HG03460 (cell line): ENCODE measurements around the gene CEP78.

Experiments used
- ATAC-seq: cut with Tn5 transposase; IDR thresholded peaks from one replicate; pipeline ENCODE4 v1.9.1; 2021; ENCODE audit not compliant: unreplicated experiment

The CEP78 gene

DNA sequence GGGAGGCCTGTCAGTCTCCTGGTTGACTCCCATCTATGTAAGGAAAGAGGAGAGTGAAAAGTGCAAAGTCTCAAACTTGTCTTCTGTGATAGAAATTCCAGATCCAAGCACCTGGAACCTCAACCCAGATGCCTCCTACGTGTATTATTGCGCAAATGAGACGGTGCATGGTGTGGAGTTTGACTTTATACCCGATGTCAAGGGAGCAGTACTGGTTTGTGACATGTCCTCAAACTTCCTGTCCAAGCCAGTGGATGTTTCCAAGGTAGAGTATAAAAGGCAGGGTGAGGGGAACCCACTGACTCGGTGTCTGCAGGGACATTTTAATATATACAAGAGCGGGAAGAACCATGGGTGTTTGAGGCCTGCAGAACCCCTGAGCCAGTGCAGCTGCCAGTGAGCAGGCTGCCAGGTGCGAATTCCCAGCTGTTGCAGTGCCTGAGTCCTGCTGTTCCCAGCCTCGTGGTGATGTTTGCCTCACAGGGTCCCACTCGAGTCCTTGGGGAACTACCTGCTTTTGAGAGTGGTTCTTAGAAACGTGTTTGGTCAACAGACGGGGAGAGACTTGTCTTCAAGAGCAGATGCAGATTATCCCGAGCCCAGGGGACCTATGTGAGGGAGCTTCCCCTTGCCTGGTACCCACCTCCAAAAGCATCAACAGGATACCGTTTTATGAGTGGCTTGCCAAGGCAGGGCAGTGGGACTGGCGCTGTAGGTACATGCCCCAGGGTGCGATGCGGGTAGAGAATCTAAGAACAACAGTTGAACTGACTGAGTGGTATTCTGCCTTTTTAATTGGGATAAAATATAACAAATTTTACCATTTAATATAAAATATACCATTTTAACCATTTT is 70.6 kb downstream of the CEP78 start:
- ATAC-seq = no peak

DNA sequence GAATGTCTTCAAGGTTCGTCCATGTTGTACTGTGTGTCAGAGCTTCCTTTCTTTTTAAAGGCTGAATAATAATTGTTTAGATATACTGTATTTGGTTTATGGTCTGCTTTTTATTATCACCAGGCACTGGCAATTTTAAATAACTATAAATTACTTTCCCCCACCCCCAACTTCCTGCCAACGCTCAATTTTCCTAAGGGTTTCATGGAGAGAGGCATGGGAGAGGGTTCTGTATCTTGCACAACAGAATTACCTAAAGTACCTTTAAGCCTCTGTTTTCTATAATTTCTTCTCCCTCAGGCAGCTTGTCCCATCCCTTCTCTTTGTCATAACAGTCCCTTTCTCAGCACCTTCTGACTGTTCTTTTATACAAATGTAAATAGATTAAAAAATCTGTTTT is 71.5 kb downstream of the CEP78 start:
- no peak for ATAC-seq

DNA sequence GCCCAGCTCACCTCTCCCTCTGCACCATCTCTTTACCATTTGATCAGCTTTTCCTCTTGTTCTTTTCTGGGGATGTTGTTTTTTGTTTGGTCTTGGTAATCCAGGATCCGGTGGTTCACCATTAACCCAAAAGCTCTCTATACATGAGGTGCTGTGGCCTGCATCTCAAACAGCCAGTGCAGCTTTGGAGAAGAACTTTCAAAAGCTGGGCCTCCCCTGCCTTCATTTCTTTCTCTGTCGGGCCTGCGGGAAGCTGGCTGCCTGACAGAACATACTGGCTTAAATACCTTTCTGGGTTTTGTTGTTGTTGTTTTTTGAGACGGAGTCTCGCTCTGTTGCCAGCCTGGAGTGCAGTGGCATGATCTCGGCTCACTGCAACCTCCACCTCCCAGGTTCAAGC is 73.2 kb downstream of the CEP78 start:
- ATAC-seq = no peak

DNA sequence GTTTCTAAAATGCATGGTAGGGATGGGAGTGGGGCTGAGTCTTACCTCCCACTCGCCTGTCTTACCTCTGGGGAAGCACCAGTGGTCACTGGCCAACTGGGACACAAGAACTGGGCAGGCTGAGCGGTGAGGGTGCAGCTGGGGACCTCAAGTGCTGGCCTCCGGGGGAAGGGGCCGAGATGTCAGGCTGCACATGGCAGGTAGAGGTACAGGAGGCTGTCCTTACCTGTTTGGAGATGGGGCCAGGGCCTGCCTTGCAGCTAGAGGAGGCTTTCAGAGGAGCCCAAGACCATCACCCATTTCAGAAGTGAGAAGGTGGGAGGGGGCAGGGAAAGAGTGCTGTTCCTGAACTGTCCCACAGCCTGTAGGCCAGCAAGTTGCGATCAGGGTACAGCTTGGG is 75.2 kb downstream of the CEP78 start:
- no peak for ATAC-seq

DNA sequence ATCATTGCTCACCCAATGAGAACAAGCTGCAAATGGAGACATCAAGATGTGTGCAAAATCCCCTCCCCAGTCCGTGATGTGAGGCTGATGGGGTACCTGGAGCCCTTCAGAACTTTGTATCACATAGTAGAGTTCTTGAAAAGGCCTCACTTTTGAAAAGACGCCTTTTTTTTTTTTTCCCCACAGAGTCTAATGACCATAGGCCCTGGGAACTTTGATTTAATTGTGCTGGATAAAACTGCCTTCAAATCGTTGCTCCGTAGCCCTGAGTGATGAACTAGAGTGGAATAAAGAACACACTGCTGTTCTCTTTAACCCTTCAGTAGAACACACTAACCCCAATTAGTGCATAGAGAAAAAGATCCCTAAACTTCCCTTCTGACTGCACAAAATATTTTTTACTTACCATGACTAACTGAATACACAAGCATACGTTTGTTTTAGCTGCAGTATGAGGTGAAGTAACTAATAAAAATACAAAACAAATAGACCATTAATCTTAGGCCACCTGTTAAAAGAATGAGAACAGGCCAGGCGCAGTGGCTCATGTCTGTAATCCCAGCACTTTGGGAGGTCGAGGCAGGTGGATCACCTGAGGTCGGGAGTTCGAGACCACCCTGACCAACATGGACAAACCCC is 76.1 kb downstream of the CEP78 start:
- no peak for ATAC-seq

DNA sequence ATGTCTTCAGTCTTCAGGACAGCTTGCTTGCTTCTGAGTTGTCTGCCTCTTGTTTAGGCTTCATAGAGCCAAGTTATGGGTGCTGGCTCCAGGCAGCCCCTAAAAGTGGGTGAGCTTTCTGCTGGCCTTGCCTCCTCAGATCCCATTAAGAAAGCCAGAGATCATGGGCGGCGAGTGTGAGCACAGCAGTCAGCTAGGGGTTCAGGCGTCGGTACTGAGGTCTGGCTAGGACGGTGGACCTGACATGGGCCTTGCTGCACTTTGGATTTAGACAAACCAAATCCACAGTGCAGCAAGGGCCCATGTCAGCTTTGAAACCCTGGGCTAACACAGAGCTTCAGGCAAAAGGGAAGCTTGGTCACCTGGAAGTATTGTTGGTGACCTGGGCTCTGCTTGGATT is 78.7 kb downstream of the CEP78 start:
- no peak for ATAC-seq

DNA sequence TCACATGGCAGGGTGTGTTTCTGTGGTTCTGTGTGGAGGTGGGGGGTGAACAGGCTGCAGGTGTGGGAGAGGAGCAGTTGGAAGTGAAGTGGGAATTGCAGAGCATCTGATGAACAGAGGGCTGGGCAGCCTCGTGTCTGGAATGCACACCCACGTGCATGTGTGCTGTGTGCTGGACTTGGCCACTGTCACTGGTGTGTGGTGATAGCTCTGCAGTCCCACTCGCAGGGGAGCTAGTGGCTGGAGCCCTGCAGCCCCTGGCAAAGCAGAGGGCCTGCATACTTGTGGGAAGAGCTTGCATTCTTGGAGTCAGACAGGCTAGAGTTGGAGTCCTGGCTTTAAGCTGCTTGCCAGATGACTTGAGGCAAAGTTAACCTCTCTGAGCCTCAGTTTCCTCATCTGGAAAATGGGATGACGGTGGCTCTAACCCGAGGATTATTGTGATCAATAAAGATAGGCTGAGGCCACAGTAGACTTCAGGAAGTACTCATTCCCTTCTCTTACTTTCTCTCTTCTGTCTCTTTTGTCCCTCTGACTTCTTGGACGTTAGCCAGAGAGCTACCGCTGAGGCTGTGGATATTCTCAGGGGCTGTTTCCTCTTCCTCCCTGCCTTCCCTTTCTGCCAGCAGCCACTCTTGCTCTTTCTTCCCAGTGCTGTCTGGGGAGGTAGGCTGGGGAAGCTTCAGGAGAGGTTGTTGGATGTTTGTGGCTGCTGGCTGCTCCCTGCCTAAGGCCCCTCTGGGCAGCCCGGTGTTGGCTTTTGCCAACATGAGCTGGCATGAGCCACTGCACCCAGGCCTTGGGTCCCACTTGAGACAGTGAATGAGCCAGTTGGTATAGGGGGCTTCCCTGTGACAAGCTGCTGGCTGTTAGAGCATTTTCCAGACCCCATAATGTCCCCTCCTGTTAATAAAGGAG is 79.3 kb downstream of the CEP78 start:
- ATAC-seq = no peak

DNA sequence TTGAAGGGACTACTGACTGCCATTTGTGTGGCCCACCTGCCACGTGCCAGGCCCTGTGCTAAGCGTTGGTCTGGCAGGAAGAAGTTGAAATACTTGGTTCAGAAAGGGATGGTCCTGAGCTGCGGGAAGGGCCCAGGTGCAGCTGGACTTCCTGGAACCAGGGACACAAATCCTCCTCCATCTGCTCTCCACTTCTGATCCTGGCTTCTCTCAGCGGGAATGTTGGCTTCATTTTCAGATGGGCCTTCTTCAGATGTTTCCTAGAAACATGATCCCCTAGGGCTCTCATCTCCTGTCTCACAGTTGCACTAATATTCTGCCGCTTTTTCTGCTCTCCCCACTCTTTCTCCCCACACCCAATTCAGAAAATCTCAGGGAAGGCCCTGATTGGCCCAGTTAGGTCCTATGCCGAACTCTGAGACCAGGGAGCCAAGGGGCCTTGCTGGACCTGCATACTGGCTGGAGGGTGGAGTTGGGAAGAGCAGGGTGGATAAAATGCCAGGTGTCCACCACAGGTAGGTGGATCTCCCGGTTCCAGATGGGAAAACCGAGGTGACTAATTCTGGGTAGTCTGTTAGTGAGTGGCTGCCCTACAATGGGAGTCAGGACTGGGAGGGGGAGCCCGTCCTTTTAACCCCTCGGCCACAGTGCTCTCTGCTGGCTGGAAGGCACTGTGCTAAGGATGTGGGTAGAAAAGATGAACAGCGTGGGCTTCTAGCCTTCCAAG is 80.5 kb downstream of the CEP78 start:
- no peak for ATAC-seq

DNA sequence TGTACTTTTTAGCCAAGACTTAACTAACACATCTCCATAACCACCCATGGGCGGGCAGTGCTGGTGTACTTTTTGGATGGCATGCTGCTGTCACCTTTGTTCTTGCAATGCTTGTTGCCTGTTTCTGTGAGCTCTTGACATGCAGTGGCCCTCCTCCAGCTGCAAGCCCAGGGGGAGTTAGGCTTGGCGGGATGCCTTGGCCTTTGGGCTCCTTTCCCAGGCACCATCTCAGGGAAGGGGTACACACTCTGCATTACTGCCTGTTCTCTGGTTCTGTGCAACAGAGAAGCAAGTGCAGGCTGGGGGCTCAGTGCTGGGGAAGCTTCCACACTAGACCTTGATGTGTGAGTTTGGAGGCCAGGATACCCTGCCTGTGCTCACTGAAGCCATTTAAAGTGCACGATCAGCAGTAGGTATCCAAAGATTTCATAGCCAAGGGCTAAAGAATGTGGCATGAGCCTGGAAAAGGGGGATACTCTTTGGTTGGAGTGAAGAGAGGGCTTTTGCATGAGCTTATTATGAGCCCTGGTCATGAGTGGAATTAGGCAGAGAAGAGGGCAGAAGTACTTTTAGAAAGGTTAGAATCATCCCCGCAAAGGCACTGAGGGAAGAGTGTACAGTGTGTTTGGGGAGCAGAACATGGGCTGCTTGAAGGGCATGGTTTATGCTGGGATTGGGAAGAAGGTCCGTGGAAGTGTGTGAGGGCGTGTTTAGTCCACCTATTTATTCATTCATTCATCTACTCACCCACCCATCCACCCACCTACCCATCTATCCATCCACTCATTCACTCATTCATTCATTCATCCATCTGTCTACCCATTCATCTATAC is 83.5 kb downstream of the CEP78 start:
- no peak for ATAC-seq

DNA sequence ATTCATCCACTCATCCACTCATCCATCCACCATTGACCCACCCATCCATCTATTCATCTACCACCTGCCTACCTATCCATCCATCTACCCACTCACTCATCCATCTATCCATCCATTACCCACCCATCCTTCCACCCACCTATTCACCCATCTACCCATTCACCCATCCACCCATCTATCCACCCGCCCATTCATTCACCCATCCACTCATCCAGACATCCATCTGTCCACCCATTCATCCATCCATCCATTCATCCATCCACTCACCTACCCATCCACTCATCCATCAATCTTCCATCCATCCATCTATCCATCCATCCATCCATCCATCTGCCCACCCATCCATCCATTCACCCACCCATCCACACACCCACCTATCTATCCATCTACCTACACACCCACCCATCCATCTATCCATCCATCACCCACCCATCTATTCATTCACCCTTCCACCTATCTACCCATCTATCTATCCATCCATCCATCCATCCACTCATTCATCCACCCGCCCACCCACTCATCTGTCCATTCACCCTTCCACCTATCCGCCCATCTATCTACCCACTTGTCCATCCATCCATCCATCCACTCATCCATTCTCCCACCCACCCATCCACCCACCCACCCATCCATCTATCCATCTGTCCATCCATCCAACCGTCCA is 84.3 kb downstream of the CEP78 start:
- ATAC-seq = no peak

DNA sequence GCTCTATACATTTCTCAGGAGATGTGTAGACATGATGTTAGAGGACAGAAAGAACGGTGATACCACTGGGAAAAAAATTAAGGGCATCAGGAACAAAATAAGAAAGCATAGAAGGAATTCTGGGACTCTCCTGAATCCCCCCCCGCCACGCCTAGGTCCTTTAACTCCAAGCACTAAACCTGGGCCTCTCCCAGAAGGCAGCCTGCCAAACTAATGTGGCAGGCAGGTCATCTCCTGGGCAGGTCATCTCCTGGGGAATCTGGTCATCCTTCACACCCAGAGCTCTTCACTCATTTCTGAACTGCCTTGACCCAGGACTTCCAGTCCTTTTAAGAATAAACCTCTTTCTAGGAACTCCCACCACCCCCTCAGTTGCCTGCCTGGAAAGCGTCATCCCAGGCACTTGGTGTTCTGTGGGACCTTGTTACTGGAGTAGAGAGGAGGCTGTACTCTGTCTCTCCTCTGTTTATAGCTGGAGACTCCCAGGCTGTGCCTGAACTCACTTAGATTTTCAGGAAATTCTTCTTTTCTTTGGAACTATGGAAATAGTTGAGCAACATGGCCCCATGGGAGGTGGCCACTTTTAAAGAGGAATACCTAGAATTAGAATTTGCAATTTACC is 85.1 kb downstream of the CEP78 start:
- ATAC-seq = no peak

DNA sequence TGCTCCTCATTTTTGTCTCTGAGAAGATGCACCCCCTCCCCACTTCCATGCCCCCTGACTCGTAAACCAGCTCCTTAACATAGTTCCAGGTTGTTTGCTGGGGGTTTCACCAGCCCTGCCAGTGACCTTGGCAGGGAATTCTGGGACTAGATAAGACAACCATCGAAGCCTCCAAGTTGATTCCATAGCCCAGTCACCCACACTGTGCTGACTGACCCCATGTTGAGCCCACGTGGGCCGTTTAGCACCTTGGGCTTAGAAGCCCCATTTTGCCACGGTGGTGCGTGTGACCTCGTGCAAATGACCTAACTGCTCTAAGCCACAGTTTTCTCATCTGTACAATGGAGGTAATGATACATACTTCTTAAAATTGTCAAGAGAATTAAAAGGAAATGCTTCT is 85.6 kb downstream of the CEP78 start:
- ATAC-seq = no peak

DNA sequence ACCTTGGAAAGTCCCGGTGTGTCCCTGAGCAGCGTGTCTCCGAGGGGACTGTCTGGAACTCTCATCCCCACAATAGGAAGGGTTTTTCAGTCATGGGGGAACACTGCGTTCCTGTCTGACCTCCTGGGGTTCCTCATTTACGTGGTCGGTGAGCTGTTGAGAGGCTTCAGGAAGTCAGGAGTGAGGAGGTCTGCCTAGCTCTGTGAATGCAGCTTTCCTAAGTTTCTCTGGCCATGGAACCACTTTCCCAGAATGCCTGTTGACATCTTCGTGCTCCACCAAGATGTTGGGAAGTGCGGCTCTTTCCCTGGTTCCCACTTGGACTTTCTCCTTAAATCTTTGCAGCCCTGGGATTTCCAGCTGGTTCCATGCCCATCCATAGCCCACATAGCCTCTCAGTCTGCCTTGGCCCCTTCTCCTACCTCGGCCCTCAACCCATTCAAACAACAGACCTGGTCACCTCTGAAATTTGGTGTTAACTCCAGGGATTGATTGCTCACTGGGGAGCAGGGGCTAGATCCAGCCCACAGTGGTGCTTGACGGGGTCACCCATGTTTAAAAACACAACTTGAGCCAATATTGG is 88.3 kb downstream of the CEP78 start:
- no peak for ATAC-seq

DNA sequence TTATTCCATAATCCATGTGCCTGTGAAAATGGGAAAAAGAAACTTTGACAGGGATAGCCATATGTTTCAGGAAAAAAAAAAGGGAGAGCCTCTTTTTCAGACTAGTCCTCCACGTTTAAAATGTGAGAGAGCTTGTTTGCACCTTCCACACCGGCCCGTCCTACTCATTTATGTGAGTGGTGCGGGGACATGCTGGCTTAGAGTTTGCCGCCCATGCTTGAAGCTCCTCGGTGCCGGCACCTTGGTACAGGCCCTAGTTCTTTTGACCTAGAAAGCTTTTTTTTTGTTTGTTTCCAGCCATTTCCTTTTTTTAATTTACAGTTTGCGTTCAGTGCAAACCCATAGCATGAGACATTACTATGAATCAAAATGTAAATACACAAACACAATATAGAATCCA is 88.8 kb downstream of the CEP78 start:
- no peak for ATAC-seq

DNA sequence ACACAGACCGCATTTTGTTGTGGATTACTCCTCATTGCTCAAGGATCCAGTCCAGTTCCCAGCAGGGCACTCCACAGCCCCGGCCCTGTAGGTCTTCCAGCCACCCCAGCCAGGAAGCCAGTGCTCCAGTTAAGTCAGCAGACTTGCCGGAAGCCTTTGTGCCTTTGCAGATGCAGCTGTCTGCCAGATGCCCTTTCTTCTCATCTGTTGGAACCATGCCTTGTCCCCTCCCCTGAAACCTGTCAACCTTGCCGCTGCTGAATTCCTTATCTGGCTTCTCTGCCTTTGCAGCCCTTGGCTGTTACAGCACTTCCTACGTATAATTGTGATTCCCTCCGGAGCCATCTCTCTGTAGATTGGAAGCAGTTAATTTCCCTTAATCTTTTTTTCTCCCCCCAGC is 89.5 kb downstream of the CEP78 start:
- ATAC-seq = no peak

DNA sequence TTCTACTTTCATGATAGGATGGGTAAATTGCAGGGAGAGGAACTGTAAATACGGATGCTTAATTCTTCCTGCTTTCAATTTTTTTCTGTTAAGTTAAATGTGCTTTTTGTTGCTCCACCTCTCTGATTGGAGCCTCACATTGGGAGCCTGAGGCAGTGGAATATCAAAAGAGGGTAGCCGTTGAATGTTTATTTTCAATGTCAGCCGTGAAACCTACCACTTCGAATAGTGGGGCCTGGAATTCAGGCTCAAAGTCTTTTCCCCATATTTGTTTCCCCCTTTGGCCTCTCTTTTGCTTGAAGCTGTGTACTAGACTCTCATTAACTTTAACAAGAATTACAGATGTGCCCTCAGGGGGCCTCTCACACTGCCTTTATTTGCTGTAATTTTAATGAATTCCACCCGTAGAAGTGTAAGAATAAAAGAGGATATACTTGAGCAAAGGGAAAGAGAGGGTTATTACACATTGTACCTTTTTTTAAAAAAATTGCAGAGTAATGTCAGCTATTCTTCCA is 90.0 kb downstream of the CEP78 start:
- no peak for ATAC-seq

DNA sequence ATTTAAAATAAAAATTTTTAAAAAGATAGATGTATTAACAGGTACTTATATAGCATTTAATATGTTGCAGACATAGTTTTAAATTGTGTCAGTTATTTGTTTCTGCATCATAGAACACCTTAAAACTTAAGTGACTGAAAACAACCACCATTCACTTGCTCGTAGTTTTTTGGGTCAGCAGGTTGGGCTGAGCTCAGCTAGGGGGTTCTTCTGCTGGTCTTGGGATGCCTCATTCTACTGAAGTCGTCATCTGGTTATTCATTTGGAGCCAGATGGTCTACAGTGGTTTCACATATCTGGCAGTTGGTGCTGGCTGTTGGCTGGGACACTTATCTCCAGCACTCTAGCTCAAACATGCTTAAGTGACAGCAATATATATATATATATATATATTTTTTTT is 90.7 kb downstream of the CEP78 start:
- no peak for ATAC-seq
